Mucosa of descending colon (tissue), 3 donors: ENCODE measurements around the gene LSMEM2. TPM values are rescaled to one million over a fixed set of nuclear protein-coding genes. Genes with fewer than 3 reads are reported as not detected.
A peak's percentile ranks its signal among the peaks of the same experiment; 100 is the strongest.

Experiments used
- ATAC-seq: fragments of 200-7000 bp; cut with Tn5 transposase; one replicate; pipeline ENCODE4 v1.9.1; 2020; ENCODE audit warnings: mild to moderate bottlenecking, moderate library complexity
- DNase-seq, 3 donors: peaks; one replicate each; pipeline ENCODE4 v3.0.0-alpha.2; 2020
- H3K36me3 ChIP-seq: fragments of 200-600 bp; one replicate; pipeline ENCODE4 v1.8.0; 2021; ENCODE audit warnings: low read depth, mild to moderate bottlenecking
- H3K4me1 ChIP-seq: fragments of 200-600 bp; one replicate; pipeline ENCODE4 v1.8.0; 2021; ENCODE audit warnings: low read depth, mild to moderate bottlenecking
- H3K4me3 ChIP-seq: fragments of 200-600 bp; one replicate; pipeline ENCODE4 v1.8.0; 2021; ENCODE audit warnings: mild to moderate bottlenecking
- H3K9me3 ChIP-seq: fragments of 200-600 bp; one replicate; pipeline ENCODE4 v1.8.0; 2021; ENCODE audit warnings: mild to moderate bottlenecking
- CTCF ChIP-seq: fragments of 200-600 bp; IDR thresholded peaks from one replicate; pipeline ENCODE4 v1.8.0; 2022; ENCODE audit warnings: antibody characterized with exemption, mild to moderate bottlenecking
- intact Hi-C, 2 donors: fragments of 100-400 bp; cut with DNase I in 1 of 2; cut with micrococcal nuclease in 1 of 2; formaldehyde crosslinking; loops; one replicate each; pipeline versions ENCODE4 v1.11.0 to v1.11.1; 2022; cut with DNase I, micrococcal nuclease
- total RNA-seq, 3 donors: library from RNA; stranded (reverse); fragmentation: NEBNext Ultra II Directional in 2 of 3; extraction: Animal tissue kit (Norgen Biotek cat#: 25700) in 2 of 3; gene quantifications; one replicate each; pipeline versions ENCODE4 v1.2.1 to v1.2.4, GENCODE V29; 2021 to 2023
- donor health status: DM: no; HTN: no; CAD: no; lungs with moderate emphysema.
- donor health status: DM: no; HTN: no; CAD: no.
- donor health status: DM: no; HTN: yes; CAD: no.

Gene LSMEM2
- total RNA-seq, 3 donors from 2014 or later: 0.32 TPM; not detected in 2

GRCh38 chr3:50297896-50298725, 19.2 kb downstream of the LSMEM2 start:
- DNase-seq (peak in 1 of 3 donors; percentile 55), ATAC-seq (no peak)
- intact Hi-C loops: no loop called here
- H3K4me1 ChIP-seq: peaks cover 14% of the 10 kb centered on the region
- no peaks in the 10 kb centered on the region for H3K9me3 ChIP-seq
- TF ChIP-seq CTCF: no peak
- H3K4me3 ChIP-seq: no peak overlapping the region
- peaks cover 6% of the 10 kb centered on the region for H3K36me3 ChIP-seq

- DNase-seq (peak; percentile 99 to 100 (median 100)), ATAC-seq (peak; percentile 86)
- Histone ChIP-seq H3K4me3 (peak within 1 kb of the TSS; percentile 20), H3K36me3 (peaks cover 6% of the 10 kb centered on the region), H3K4me1 (peaks cover 14% of the 10 kb centered on the region), H3K9me3 (no peaks in the 10 kb centered on the region)
- intact Hi-C loops: no loop called here
- TF ChIP-seq CTCF: peak; percentile 33
Observed at GRCh38 chr3:50298836-50299637, 20.1 kb downstream of the LSMEM2 start, which contains the start of the genes HYAL3 and NAA80. Gene HYAL3 (minus strand): TSS chr3:50299405. CDS start chr3:50295602, 3,803 bp downstream. Gene NAA80 (minus strand): TSS chr3:50299405. CDS start chr3:50297463, 1,942 bp downstream.

- intact Hi-C loops: no loop called here
- Histone ChIP-seq H3K4me3 (peak overlapping the region; percentile 13), H3K9me3 (no peaks in the 10 kb centered on the region), H3K4me1 (peaks cover 14% of the 10 kb centered on the region), H3K36me3 (peaks cover 6% of the 10 kb centered on the region)
- DNase-seq (no peak), ATAC-seq (no peak)
- no peak for TF ChIP-seq CTCF
Observed at GRCh38 chr3:50299638-50299928, 20.7 kb downstream of the LSMEM2 start.

- intact Hi-C loops: no loop called here
- Histone ChIP-seq H3K36me3 (peaks cover 6% of the 10 kb centered on the region), H3K9me3 (no peaks in the 10 kb centered on the region), H3K4me3 (peak overlapping the region; percentile 13), H3K4me1 (peaks cover 14% of the 10 kb centered on the region)
- TF ChIP-seq CTCF: no peak
- ATAC-seq: peak; percentile 2
- peak; percentile 52 to 72 (median 62) for DNase-seq
Observed at GRCh38 chr3:50299929-50300680, 21.2 kb downstream of the LSMEM2 start.

- Histone ChIP-seq H3K36me3 (peaks cover 6% of the 10 kb centered on the region), H3K4me1 (peaks cover 14% of the 10 kb centered on the region), H3K4me3 (no peak overlapping the region), H3K9me3 (no peaks in the 10 kb centered on the region)
- ATAC-seq (no peak), DNase-seq (peak in 1 of 3 donors; percentile 47)
- intact Hi-C loops: no loop called here
- no peak for TF ChIP-seq CTCF
Observed at GRCh38 chr3:50300681-50301254, 21.9 kb downstream of the LSMEM2 start.
